Activated naive CD4-positive, alpha-beta T cell (primary cell): ENCODE measurements around the gene SPINDOC.
"Not testable (repeated sequence)": the region's sequence is repeated elsewhere in the genome, so short reads cannot be mapped to it uniquely, and the experiment has no call there.

Experiments used
- DNase-seq, 4 experiments: peaks; one replicate each; lab custom pipeline; 2025; lab: John Stamatoyannopoulos, UW

The SPINDOC gene

GRCh38 chr11:63855975-63856374, 42.7 kb downstream of the SPINDOC start:
- DNase-seq = no peak

- DNase-seq = no peak
Observed at GRCh38 chr11:63858628-63859550, 45.6 kb downstream of the SPINDOC start.

- no peak for DNase-seq
Observed at GRCh38 chr11:63862923-63863322, 49.7 kb downstream of the SPINDOC start.

- DNase-seq = not testable (repeated sequence)
Observed at GRCh38 chr11:63863620-63864019, 50.4 kb downstream of the SPINDOC start.

GRCh38 chr11:63866211-63866610, 53.0 kb downstream of the SPINDOC start:
- peak; percentile 10 to 60 (median 26) for DNase-seq

- no peak for DNase-seq
Observed at GRCh38 chr11:63867511-63867910, 54.3 kb downstream of the SPINDOC start.

GRCh38 chr11:63868399-63869064, 55.3 kb downstream of the SPINDOC start:
- no peak for DNase-seq

GRCh38 chr11:63869171-63869591, 55.9 kb downstream of the SPINDOC start:
- DNase-seq = no peak

- DNase-seq = peak in 2 of 4 experiments; percentile 4 to 6
Observed at GRCh38 chr11:63869683-63870082, 56.4 kb downstream of the SPINDOC start.

GRCh38 chr11:63870351-63871140, 57.3 kb downstream of the SPINDOC start:
- DNase-seq = no peak

- no peak for DNase-seq
Observed at GRCh38 chr11:63871962-63872799, 58.9 kb downstream of the SPINDOC start.

- no peak for DNase-seq
Observed at GRCh38 chr11:63872800-63873197, 59.5 kb downstream of the SPINDOC start.

- no peak for DNase-seq
Observed at GRCh38 chr11:63873311-63873710, 60.1 kb downstream of the SPINDOC start.

- no peak for DNase-seq
Observed at GRCh38 chr11:63874511-63874910, 61.3 kb downstream of the SPINDOC start.

GRCh38 chr11:63875506-63876065, 62.3 kb downstream of the SPINDOC start:
- no peak for DNase-seq

- DNase-seq = no peak
Observed at GRCh38 chr11:63876616-63877015, 63.4 kb downstream of the SPINDOC start.
